GM18499 (cell line): Measurements from ENCODE around the gene CLK3.

ENCODE experiments used
- ATAC-seq: cut with Tn5 transposase; IDR thresholded peaks from one replicate; pipeline ENCODE4 v1.9.1; 2021; ENCODE audit warnings: moderate number of reproducible peaks; ENCODE audit not compliant: insufficient read depth, unreplicated experiment

Gene CLK3

DNA sequence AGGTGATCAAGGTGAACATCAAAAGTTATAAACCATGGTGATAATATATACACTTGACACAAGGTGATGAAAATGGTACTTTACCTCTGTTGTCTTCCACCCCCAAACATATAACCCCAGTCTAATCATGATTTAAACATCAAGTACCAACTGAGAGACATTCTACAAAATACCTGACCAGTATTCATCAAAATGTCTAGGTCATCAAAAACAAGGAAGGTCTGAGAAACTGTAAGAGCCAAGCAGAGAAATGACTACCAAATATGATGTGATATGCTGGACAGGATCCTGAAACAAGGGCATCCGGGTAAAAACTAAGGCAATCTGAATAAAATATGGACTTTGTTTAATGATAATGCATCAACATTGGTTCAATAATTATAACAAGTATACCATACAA is 52.3 kb downstream of the CLK3 start:
- no peak for ATAC-seq

DNA sequence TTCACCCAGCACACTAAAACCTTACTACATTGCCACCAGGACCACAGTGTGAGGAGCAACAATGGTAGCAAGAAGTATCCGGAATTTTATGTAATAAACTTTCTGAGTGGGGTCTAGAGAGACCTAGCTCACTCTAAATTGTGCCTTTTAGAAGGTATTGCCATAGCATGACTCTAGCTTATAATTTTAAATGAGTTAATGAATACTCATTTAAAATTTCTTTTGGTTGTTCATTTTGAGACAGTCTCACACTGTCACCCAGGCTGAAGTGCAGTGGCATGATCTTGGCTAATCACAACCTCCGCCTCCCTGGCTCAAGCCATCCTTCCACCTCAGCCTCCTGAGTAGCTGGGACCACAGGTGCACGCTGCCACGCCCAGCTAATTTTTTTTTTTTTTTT is 54.0 kb downstream of the CLK3 start:
- no peak for ATAC-seq

DNA sequence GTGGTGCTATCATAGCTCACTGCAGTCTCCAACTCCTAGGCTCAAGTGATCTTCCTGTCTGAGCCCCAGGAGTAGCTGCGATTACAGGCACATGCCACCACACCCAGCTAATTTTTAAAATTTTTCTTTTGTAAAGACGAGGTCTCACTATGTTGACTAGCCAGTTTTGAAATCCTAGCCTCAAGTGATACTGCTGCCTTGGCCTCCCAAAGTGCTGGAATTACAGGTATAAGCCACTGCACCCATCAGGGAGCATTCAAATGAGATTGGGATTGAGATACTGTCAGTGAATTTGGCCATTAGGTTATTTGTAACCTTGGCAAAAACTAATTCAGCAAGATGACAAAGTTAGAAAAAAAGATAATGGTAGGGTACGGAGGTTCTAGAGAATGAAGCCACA is 58.5 kb downstream of the CLK3 start:
- no peak for ATAC-seq

DNA sequence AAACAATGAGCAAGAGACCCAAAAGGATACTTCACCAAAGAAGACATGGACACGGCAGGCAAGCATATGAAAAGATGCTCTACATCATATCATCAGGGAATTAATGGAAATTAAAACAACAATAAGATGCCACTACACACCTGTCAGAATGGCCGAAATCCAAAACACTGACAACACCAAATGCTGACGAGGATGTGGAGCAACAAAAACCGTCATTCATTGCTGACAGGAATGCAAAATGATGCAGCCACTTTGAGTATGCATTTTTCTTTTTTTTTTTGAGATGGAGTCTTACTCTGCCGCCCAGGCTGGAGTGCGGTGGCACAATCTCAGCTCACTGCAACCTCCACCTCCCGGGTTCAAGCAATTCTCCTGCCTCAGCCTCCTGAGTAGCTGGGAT is 61.2 kb downstream of the CLK3 start:
- ATAC-seq, result no peak
